A549 (cell line): ENCODE measurements around the gene INKA1.
"Not testable (repeated sequence)": the region's sequence is repeated elsewhere in the genome, so short reads cannot be mapped to it uniquely, and the experiment has no call there.

ENCODE experiments used
- TF ChIP-seq, protein P1 (sequence below): IDR thresholded peaks from 2 replicates; pipeline ENCODE4 v1.6.1; 2012; ENCODE audit warnings: low read depth, borderline replicate concordance
- TF ChIP-seq, protein P2 (sequence below): fragments of >200 bp; sonication (Bioruptor Twin); formaldehyde crosslinking; IDR thresholded peaks from 3 replicates; pipeline ENCODE4 v1.5.1; 2016
- TF ChIP-seq, protein P3 (sequence below): IDR thresholded peaks from 2 replicates; pipeline ENCODE4 v1.6.1; 2012

DNA sequence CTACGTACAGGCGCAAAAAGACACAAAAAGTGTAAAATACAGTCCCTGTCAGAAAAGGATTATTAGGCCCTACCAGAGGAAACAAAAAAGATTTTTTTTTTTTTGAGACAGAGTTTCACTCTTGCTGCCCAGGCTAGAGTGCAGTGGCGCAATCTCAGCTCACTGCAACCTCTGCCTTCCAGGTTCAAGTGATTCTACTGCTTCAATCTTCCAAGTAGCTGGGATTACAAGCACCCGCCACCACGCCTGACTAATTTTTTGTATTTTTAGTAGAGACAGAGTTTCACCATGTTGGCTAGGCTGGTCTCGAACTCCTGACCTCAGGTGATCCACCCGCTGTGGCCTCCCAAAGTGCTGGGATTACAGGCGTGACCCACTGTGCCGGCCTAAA is 22.1 kb upstream of the INKA1 start:
- TF ChIP-seq, protein P1, sequence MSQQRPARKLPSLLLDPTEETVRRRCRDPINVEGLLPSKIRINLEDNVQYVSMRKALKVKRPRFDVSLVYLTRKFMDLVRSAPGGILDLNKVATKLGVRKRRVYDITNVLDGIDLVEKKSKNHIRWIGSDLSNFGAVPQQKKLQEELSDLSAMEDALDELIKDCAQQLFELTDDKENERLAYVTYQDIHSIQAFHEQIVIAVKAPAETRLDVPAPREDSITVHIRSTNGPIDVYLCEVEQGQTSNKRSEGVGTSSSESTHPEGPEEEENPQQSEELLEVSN: not testable (repeated sequence)
- TF ChIP-seq, protein P2, sequence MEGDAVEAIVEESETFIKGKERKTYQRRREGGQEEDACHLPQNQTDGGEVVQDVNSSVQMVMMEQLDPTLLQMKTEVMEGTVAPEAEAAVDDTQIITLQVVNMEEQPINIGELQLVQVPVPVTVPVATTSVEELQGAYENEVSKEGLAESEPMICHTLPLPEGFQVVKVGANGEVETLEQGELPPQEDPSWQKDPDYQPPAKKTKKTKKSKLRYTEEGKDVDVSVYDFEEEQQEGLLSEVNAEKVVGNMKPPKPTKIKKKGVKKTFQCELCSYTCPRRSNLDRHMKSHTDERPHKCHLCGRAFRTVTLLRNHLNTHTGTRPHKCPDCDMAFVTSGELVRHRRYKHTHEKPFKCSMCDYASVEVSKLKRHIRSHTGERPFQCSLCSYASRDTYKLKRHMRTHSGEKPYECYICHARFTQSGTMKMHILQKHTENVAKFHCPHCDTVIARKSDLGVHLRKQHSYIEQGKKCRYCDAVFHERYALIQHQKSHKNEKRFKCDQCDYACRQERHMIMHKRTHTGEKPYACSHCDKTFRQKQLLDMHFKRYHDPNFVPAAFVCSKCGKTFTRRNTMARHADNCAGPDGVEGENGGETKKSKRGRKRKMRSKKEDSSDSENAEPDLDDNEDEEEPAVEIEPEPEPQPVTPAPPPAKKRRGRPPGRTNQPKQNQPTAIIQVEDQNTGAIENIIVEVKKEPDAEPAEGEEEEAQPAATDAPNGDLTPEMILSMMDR: not testable (repeated sequence)
- TF ChIP-seq, protein P3, sequence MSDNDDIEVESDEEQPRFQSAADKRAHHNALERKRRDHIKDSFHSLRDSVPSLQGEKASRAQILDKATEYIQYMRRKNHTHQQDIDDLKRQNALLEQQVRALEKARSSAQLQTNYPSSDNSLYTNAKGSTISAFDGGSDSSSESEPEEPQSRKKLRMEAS: not testable (repeated sequence)
